Measurements from ENCODE around the gene HCRTR2.

The HCRTR2 gene

GRCh38 chr6:55184782-55185530 lies 10.6 kb downstream of the HCRTR2 start:
- Histone ChIP-seq H3K4me1 (ENCODE audit: control extremely low read depth in 1 of 4, control insufficient read depth in 4 of 4, insufficient read depth in 4 of 4, low read length in 3 of 4) (peaks cover 0 to 10% (median 5%) of the 10 kb centered on the region in 4 experiments), H3K27me3 (replicated peaks in 2 of 5; ENCODE audit: control insufficient read depth in 4 of 5, insufficient read depth in 5 of 5, low read length in 4 of 5) (no peaks in the 10 kb centered on the region), H3K9me3 (ENCODE audit: control extremely low read depth in 1 of 5, control insufficient read depth in 4 of 5, insufficient read depth in 2 of 5, low read depth in 1 of 5, low read length in 4 of 5) (no peaks in the 10 kb centered on the region), H3K36me3 (ENCODE audit: control insufficient read depth in 4 of 4, insufficient read depth in 4 of 4, low read length in 3 of 4) (no peaks in the 10 kb centered on the region), H3K4me3 (ENCODE audit: control insufficient read depth in 1 of 7, extremely low read depth in 1 of 7, insufficient read depth in 4 of 7, low read depth in 2 of 7, low read length in 6 of 7) (no peak overlapping the region), H3K27ac (ENCODE audit: insufficient read depth in 1 of 2, low read depth in 1 of 2, low read length in 2 of 2, poor library complexity in 1 of 2, severe bottlenecking in 2 of 2) (no peak overlapping the region)
- POLR2A ChIA-PET, result no interaction called here
- no peak for DNase-seq
- CTCF ChIA-PET, result no interaction called here
- no CpG with 5 or more reads among the region's 4 CpGs for WGBS (ENCODE audit: insufficient coverage)

GRCh38 chr6:55198715-55199114 lies 24.4 kb downstream of the HCRTR2 start:
- CTCF ChIA-PET, result no interaction called here
- Histone ChIP-seq H3K27ac (ENCODE audit: insufficient read depth in 1 of 2, low read depth in 1 of 2, low read length in 2 of 2, poor library complexity in 1 of 2, severe bottlenecking in 2 of 2) (no peak overlapping the region), H3K36me3 (ENCODE audit: control insufficient read depth in 4 of 4, insufficient read depth in 4 of 4, low read length in 3 of 4) (no peaks in the 10 kb centered on the region), H3K4me1 (ENCODE audit: control extremely low read depth in 1 of 4, control insufficient read depth in 4 of 4, insufficient read depth in 4 of 4, low read length in 3 of 4) (no peaks in the 10 kb centered on the region), H3K27me3 (replicated peaks in 2 of 5; ENCODE audit: control insufficient read depth in 4 of 5, insufficient read depth in 5 of 5, low read length in 4 of 5) (no peaks in the 10 kb centered on the region), H3K4me3 (ENCODE audit: control insufficient read depth in 1 of 7, extremely low read depth in 1 of 7, insufficient read depth in 4 of 7, low read depth in 2 of 7, low read length in 6 of 7) (no peak overlapping the region), H3K9me3 (ENCODE audit: control extremely low read depth in 1 of 5, control insufficient read depth in 4 of 5, insufficient read depth in 2 of 5, low read depth in 1 of 5, low read length in 4 of 5) (no peaks in the 10 kb centered on the region)
- POLR2A ChIA-PET, result no interaction called here
- DNase-seq, result no peak

GRCh38 chr6:55199239-55199638 lies 24.9 kb downstream of the HCRTR2 start:
- no peaks in the 10 kb centered on the region for H3K4me1 ChIP-seq (ENCODE audit: control extremely low read depth in 1 of 4, control insufficient read depth in 4 of 4, insufficient read depth in 4 of 4, low read length in 3 of 4)
- CTCF ChIA-PET, result no interaction called here
- POLR2A ChIA-PET, result no interaction called here
- no peak overlapping the region for H3K4me3 ChIP-seq (ENCODE audit: control insufficient read depth in 1 of 7, extremely low read depth in 1 of 7, insufficient read depth in 4 of 7, low read depth in 2 of 7, low read length in 6 of 7)
- H3K9me3 ChIP-seq (ENCODE audit: control extremely low read depth in 1 of 5, control insufficient read depth in 4 of 5, insufficient read depth in 2 of 5, low read depth in 1 of 5, low read length in 4 of 5), result no peaks in the 10 kb centered on the region
- no peaks in the 10 kb centered on the region for H3K27me3 ChIP-seq (replicated peaks in 2 of 5; ENCODE audit: control insufficient read depth in 4 of 5, insufficient read depth in 5 of 5, low read length in 4 of 5)
- no peaks in the 10 kb centered on the region for H3K36me3 ChIP-seq (ENCODE audit: control insufficient read depth in 4 of 4, insufficient read depth in 4 of 4, low read length in 3 of 4)
- no peak overlapping the region for H3K27ac ChIP-seq (ENCODE audit: insufficient read depth in 1 of 2, low read depth in 1 of 2, low read length in 2 of 2, poor library complexity in 1 of 2, severe bottlenecking in 2 of 2)
- no peak for DNase-seq

DNA sequence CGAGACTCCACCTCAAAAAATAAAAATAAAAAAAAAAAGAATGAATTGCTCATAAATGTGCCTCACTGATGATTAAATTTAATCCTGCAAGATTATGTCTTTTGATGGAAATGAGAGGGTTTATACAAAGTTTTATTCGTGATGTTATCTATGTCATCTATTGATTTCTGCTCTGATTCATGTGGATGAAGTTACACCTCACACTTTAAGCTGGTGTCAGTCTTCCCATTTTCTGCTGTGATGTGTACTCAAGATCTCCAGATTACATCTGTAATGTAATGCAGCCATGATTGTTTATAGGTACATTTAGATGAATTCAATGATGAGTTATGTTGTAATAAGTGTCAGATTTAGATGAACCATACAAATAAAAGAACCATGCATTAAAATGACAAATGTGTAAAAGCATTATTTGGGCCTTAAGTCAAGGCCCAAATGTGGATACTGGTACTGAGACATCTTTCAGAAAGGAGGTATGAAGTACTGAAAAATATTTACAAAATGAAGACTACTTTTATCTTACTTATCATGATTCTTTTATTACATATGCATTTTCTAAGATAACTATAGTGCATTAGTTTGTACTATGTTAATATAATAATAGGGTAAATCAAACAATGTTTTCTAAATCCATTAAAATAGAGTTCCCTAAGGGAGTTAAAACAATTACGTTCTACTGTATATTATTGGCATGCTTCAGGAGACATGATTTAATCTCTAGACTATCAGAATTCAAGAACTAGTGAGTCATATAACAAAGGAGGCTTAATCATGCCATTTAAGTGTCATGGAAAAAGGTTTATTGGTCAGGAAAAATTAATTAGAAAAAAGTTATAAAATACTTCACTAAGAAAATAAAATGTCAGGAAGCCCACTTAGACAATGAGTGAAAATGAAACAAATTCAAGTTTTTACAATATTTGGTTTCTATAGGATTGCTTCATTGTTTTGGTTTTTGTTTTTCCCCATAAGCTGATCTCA lies 34.5 kb downstream of the HCRTR2 start:
- no CpG with 5 or more reads among the region's 3 CpGs for WGBS (ENCODE audit: insufficient coverage)
- POLR2A ChIA-PET, result no interaction called here

GRCh38 chr6:55210952-55211351 lies 36.6 kb downstream of the HCRTR2 start:
- H3K36me3 ChIP-seq (ENCODE audit: control insufficient read depth in 4 of 4, insufficient read depth in 4 of 4, low read length in 3 of 4), result no peaks in the 10 kb centered on the region
- H3K27ac ChIP-seq (ENCODE audit: insufficient read depth in 1 of 2, low read depth in 1 of 2, low read length in 2 of 2, poor library complexity in 1 of 2, severe bottlenecking in 2 of 2), result no peak overlapping the region
- no peaks in the 10 kb centered on the region for H3K27me3 ChIP-seq (replicated peaks in 2 of 5; ENCODE audit: control insufficient read depth in 4 of 5, insufficient read depth in 5 of 5, low read length in 4 of 5)
- DNase-seq, result no peak
- no peak overlapping the region for H3K4me3 ChIP-seq (ENCODE audit: control insufficient read depth in 1 of 7, extremely low read depth in 1 of 7, insufficient read depth in 4 of 7, low read depth in 2 of 7, low read length in 6 of 7)
- ChIA-PET CTCF (no interaction called here), POLR2A (no interaction called here)
- H3K9me3 ChIP-seq (ENCODE audit: control extremely low read depth in 1 of 5, control insufficient read depth in 4 of 5, insufficient read depth in 2 of 5, low read depth in 1 of 5, low read length in 4 of 5), result no peaks in the 10 kb centered on the region
- H3K4me1 ChIP-seq (ENCODE audit: control extremely low read depth in 1 of 4, control insufficient read depth in 4 of 4, insufficient read depth in 4 of 4, low read length in 3 of 4), result no peaks in the 10 kb centered on the region

More for the DNA sequence above, 34.5 kb downstream of the HCRTR2 start:
- no peaks in the 10 kb centered on the region for H3K36me3 ChIP-seq (ENCODE audit: control insufficient read depth in 4 of 4, insufficient read depth in 4 of 4, low read length in 3 of 4)
- no peaks in the 10 kb centered on the region for H3K27me3 ChIP-seq (replicated peaks in 2 of 5; ENCODE audit: control insufficient read depth in 4 of 5, insufficient read depth in 5 of 5, low read length in 4 of 5)
- no peak overlapping the region for H3K27ac ChIP-seq (ENCODE audit: insufficient read depth in 1 of 2, low read depth in 1 of 2, low read length in 2 of 2, poor library complexity in 1 of 2, severe bottlenecking in 2 of 2)
- DNase-seq, result no peak
- no peak overlapping the region for H3K4me3 ChIP-seq (ENCODE audit: control insufficient read depth in 1 of 7, extremely low read depth in 1 of 7, insufficient read depth in 4 of 7, low read depth in 2 of 7, low read length in 6 of 7)
- H3K9me3 ChIP-seq (ENCODE audit: control extremely low read depth in 1 of 5, control insufficient read depth in 4 of 5, insufficient read depth in 2 of 5, low read depth in 1 of 5, low read length in 4 of 5), result no peaks in the 10 kb centered on the region
- CTCF ChIA-PET, result interaction anchor here (0.7 kb wide), 1 partner anchor 69 kb away, joined by 3 read pairs; no protein-coding TSS in a partner anchor
- no peaks in the 10 kb centered on the region for H3K4me1 ChIP-seq (ENCODE audit: control extremely low read depth in 1 of 4, control insufficient read depth in 4 of 4, insufficient read depth in 4 of 4, low read length in 3 of 4)

- no peaks in the 10 kb centered on the region for H3K36me3 ChIP-seq (ENCODE audit: control insufficient read depth in 4 of 4, insufficient read depth in 4 of 4, low read length in 3 of 4)
- no peak overlapping the region for H3K4me3 ChIP-seq (ENCODE audit: control insufficient read depth in 1 of 7, extremely low read depth in 1 of 7, insufficient read depth in 4 of 7, low read depth in 2 of 7, low read length in 6 of 7)
- WGBS (ENCODE audit: insufficient coverage), result 90% methylated on average over 1 of the region's 2 CpGs
- H3K9me3 ChIP-seq (ENCODE audit: control extremely low read depth in 1 of 5, control insufficient read depth in 4 of 5, insufficient read depth in 2 of 5, low read depth in 1 of 5, low read length in 4 of 5), result no peaks in the 10 kb centered on the region
- DNase-seq, result no peak
- H3K27ac ChIP-seq (ENCODE audit: insufficient read depth in 1 of 2, low read depth in 1 of 2, low read length in 2 of 2, poor library complexity in 1 of 2, severe bottlenecking in 2 of 2), result no peak overlapping the region
- ChIA-PET CTCF (no interaction called here), POLR2A (no interaction called here)
- no peaks in the 10 kb centered on the region for H3K4me1 ChIP-seq (ENCODE audit: control extremely low read depth in 1 of 4, control insufficient read depth in 4 of 4, insufficient read depth in 4 of 4, low read length in 3 of 4)
- no peaks in the 10 kb centered on the region for H3K27me3 ChIP-seq (replicated peaks in 2 of 5; ENCODE audit: control insufficient read depth in 4 of 5, insufficient read depth in 5 of 5, low read length in 4 of 5)
Measured at GRCh38 chr6:55212156-55212555, 37.8 kb downstream of the HCRTR2 start.

- Histone ChIP-seq H3K9me3 (ENCODE audit: control extremely low read depth in 1 of 5, control insufficient read depth in 4 of 5, insufficient read depth in 2 of 5, low read depth in 1 of 5, low read length in 4 of 5) (no peaks in the 10 kb centered on the region), H3K36me3 (ENCODE audit: control insufficient read depth in 4 of 4, insufficient read depth in 4 of 4, low read length in 3 of 4) (no peaks in the 10 kb centered on the region), H3K27ac (ENCODE audit: insufficient read depth in 1 of 2, low read depth in 1 of 2, low read length in 2 of 2, poor library complexity in 1 of 2, severe bottlenecking in 2 of 2) (no peak overlapping the region), H3K27me3 (replicated peaks in 2 of 5; ENCODE audit: control insufficient read depth in 4 of 5, insufficient read depth in 5 of 5, low read length in 4 of 5) (no peaks in the 10 kb centered on the region), H3K4me3 (ENCODE audit: control insufficient read depth in 1 of 7, extremely low read depth in 1 of 7, insufficient read depth in 4 of 7, low read depth in 2 of 7, low read length in 6 of 7) (no peak overlapping the region), H3K4me1 (ENCODE audit: control extremely low read depth in 1 of 4, control insufficient read depth in 4 of 4, insufficient read depth in 4 of 4, low read length in 3 of 4) (no peaks in the 10 kb centered on the region)
- CTCF ChIA-PET, result no interaction called here
- no CpG with 5 or more reads among the region's 3 CpGs for WGBS (ENCODE audit: insufficient coverage)
- POLR2A ChIA-PET, result no interaction called here
- no peak for DNase-seq
Measured at GRCh38 chr6:55220961-55221360, 46.6 kb downstream of the HCRTR2 start.

All from common myeloid progenitor, CD34-positive (primary cell).